CD4-positive, alpha-beta T cell treated with Interleukin-6 for 4 hours (primary cell): Measurements from ENCODE around the gene NELL1.
"Not testable (repeated sequence)": the region's sequence is repeated elsewhere in the genome, so short reads cannot be mapped to it uniquely, and the experiment has no call there.

ENCODE experiments used
- DNase-seq: peaks from one replicate; pipeline ENCODE4 v3.0.0-alpha.2; 2020; ENCODE audit warnings: mixed read lengths

The NELL1 gene

DNA sequence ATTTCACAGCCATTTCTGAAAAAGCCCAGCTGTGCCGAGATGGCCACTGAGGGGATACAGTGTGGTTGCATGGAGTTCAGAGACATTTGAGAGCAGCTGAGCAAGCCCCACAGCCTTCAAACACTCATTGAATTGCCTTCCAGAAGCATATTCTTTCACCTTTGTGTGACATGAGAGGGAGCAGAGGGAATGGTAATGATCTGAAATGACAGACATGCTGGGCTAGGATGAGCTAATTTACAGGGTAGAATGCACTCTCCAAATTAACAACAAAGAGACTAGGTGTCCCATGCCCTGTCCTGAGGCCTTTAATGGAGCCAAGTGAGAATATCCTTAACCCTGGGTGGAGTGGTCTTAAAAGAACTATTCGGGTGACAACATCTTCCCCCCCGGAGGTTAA is 585.4 kb downstream of the NELL1 start:
- no peak for DNase-seq

DNA sequence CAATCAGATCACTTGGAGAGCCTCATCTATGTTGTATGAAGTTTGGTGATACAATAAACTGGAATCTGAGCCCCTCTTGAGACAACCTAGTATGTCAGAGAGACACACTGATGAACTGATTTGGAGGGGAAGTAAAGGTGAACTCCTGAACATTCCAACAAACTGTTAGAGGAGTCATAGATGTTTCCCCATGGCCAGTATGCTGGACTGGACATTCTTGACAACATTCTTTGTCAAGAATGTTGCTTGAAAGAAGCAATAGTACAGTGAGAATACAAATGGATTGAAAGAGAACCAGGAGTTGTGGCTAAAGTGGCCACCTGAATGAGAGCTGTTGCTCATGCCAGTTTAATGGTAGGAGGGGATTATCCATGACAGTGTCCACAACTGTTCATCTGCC is 588.1 kb downstream of the NELL1 start:
- DNase-seq, result no peak

DNA sequence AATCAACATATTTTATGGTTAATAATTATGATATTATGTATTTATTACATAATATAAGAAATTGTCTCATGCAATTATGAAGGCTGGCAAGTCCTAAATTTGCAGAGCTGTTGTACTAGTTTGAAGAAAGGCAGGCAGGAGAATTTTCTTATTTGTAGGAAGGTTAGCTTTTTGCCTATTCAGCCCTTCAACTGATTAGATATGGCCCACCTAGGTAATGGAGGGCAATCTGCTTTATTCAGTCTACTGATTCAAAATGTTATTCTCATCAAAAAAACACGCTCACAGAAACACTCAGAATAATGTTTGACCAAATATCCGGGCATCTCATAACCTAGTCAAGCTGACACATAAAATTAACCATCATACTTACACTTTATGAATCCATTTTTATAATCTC is 589.0 kb downstream of the NELL1 start:
- no peak for DNase-seq

DNA sequence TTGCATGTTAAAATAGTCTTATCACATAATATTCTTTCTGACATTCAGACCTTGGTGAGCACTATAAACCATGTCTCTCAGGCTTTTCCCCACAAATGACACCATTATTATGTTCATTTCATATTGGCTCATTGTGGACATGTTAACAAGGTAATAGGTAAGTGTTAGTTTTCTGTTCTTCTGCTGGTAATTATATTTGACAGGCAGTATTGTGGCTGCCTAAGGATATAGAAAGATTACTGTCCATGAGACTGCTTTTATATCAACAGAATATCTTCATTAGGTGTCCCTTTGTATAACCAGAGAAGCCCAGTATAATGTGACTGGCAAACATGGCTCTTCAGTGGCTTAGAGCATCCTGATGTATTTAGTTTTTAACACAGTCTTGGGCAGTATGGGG is 590.7 kb downstream of the NELL1 start:
- no peak for DNase-seq

DNA sequence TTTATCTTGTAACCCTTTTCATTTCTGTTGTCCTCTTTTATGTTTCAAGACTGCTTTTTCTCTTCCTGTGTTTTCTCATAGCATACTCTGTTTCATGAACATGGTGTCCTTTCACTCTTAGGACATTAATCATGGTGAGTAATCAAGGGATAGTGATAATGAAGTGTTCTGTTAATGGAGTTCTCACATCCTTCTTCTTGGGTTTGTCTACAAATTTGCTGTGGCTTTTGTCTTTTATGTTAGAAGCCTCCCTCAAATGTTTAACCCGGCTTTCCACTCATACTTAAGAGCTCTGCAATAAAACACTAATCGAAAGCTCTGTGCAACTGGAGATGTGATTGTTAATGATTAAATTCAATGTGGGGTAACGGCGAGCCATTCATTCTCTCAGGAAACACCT is 593.6 kb downstream of the NELL1 start:
- no peak for DNase-seq

DNA sequence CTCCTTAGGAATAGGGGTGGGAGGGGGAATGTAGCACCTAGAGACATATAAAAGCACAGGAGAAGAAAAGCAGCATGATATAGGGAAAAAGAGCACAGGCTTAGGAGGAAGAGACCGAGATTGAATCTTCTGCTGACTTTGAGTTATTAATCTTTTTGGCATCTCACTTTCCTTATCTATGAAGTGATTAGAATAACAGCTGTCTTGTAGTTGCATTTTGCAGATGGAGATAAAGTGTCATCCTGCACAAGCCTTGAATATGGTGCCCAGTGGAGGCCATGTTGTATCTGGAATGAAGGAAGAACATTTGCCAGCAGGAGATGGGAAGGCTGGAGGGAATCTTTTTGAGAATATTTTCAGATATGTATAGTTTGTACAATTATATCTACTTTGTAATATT is 594.7 kb downstream of the NELL1 start:
- DNase-seq, result no peak

DNA sequence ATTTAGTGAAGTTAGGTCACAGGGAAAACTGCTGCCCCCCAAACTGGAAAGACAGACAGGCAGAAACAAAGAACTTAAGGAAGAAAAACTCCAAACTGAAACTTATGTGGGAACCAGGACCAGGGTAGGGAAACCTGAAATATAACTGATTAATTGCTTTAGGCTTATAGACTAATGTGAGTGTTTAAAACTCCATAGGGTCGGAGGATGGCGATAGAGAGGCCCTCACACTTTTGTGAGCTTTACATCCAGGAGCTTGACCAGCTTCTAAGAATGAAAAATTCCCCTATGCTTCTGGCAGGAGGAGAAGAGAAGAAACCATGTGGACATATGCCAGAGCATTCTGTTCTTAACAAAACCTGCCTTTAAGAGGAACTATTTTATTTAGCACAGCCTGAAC is 598.6 kb downstream of the NELL1 start:
- DNase-seq, result no peak

DNA sequence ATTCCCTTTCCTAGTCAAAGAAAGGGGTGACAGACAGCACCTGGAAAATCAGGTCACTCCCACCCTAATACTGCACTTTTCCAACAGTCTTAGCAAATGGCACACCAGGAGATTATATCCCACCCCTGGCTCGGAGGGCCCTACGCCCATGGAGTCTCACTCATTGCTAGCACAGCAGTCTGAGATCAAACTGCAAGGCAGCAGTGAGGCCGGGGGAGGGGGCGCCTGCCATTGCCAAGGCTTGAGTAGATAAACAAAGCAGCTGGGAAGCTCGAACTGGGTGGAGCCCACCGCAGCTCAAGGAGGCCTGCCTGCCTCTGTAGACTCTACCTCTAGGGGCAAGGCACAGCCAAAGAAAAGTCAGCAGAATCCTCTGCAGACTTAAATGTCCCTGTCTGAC is 602.8 kb downstream of the NELL1 start:
- DNase-seq, result not testable (repeated sequence)

DNA sequence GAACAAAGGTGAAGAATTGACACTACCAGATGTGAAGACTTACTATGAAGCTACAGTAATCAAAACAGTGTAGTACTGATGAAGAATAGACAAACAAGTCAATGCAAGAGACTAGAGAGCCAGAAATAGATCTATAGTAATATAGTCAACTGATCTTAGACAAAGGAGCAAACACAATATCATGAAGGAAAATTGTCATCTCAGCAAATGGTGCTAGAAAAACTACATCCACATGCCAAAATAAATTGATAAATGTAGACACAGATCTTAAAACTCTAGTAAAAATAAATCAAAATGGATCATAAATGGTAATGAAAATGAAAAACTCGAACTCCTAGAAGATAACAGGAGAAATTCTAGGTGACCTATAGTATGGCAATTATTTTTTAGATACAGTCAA is 609.5 kb downstream of the NELL1 start:
- DNase-seq, result no peak

DNA sequence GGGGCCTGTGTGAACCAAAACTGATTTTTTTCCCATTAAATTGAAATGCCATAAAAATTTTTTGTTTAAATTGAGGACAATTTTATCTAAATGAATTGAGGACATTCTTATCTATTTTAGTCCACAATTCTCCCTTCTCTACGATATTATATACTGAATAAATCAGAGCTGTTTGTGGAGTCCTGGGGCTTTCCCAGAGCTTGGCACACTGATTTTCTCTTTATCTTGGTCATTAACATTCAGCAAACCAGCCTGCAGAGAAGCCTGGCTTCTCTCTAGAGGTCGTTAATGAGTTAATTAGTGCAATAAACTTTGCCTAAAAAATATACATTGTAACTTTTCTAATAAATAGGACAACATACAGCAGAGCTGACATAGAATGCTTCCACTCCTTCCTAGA is 615.7 kb downstream of the NELL1 start:
- DNase-seq, result no peak

DNA sequence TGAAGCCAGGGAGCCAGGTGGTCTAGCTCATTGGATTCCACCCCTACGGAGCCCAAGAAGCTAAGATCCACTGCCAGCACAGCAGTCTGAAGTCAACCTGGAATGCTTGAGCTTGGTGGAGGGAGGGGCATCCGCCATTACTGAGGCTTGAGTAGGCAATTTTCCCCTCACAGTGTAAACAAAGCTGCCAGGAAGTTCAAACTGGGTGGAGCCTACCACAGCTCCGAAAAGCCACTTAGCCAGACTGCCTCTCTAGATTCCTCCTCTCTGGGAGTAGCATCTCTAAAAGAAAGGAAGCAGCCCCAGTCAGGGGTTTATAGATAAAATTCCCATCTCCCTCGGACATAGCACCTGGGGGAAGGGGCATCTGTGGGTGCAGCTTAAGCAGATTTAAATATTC is 620.3 kb downstream of the NELL1 start:
- DNase-seq, result no peak

DNA sequence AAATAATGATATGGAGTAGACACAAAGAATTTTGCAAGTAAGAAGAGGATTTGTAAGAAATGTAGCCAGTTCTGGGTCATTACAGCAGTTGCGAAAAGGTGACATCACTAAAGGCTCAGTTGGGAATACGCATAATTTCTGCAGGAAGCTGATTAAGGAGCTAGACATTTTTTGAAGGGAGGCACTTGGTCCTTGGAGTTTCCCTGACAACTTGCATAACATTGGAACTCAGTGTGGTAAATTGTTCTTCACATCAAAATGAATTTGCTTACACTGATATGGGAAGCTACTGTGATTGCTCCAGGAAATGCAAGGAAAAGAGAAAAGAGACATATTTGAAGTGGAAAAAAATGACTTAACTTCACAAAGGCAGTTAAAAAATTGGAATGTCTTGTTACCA is 626.1 kb downstream of the NELL1 start:
- no peak for DNase-seq

DNA sequence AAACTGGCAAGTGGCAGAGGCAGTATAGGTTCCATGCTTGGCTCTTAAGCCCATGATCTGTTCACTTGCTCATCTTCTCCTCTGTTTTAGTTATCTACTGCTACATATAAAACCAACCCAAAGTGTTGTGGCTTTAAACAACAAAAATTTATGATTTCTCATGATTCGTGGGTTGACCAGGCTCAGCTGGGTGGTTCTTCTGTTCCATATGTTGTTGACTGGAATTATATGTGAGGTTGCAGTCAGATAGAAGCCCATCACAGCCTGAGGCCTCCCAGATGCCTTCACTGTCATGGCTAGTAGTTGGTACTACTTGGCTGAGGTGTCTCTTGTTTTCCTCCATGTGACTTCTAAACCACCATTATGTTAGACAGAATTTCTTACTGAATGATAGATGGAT is 632.6 kb downstream of the NELL1 start:
- DNase-seq, result no peak

DNA sequence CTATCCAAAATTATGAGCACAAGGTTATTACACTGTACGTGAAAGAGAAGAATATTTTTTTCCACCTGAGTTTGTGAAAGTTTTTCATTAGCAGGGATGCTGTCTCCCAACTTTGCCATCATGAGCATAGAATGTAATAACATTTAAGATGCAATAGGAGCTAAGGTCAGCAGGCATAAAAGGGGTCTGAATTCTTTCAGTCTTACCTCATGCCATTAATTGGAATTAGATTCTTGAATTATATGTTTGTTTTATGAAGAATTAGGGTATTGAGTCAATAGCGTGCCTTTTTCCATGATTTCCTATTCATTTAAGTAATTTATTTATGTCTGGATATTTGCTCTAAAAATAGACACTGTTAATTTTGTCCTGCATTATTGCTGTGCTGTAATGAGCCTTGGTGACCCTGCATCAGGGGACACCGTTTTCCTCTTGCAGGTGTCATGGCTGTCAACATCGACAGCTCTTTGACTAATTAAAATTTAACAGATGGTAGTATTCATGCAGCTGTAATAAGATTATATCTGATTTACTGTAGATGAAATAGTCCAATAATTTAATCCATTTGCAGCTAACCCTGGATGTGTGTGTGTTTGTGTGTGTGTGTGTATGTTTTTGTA is 637.5 kb downstream of the NELL1 start:
- no peak for DNase-seq

DNA sequence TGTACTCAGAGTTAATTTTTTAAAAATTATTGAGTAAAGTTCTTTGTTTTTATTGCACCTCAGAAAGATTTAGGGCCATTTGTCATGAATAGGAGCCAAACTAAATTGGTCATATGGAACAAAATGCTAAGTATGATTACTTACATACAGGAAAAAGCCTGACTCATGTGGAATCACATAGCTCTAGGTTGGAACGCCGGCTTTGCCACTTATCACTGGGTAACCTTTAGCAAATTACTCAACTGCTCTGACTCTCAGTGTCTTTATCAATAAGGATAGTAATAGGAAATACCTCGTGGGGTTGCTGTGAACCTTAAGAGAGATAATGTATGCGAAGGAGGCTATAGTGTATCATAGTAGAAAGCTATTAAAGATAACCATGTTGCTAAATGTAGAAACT is 638.5 kb downstream of the NELL1 start:
- DNase-seq, result no peak

DNA sequence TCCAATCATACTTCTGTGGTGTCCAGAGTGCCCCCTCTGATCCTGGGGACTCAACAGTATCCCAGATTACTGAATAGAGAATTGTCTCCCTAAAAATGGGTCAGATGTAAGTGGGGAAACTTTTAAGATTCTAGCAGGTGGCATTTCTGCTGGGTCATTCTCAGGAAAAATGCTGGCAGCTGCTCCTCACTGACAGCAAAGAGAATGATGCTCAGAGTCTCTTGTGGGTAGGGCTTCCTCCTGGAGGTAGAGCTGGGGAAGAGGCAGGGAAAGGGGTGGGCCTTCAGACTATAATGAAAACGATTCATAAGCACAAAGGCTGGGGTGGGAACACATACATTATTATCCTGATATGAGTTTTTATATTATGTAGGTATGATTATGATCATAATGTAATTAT is 647.2 kb downstream of the NELL1 start:
- no peak for DNase-seq

DNA sequence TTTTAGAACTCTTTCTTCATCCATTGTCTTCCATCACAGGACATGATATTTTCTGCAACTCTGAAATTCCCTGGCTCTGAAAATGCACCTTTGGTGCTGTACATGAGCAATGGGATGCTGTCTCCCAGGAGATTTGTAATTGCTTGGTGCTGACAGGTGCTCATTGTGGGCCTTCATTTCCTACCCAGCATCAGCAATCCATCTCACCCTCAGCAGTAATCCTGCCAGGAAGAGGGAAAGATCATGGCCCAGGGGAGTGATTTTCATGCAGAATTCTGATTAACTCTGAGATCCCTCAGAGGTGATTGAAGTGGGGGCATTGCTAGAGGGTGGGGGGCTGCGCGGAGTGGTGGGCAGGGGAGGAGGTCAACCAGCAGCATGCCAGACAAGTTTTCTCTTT is 651.7 kb downstream of the NELL1 start:
- DNase-seq, result no peak

DNA sequence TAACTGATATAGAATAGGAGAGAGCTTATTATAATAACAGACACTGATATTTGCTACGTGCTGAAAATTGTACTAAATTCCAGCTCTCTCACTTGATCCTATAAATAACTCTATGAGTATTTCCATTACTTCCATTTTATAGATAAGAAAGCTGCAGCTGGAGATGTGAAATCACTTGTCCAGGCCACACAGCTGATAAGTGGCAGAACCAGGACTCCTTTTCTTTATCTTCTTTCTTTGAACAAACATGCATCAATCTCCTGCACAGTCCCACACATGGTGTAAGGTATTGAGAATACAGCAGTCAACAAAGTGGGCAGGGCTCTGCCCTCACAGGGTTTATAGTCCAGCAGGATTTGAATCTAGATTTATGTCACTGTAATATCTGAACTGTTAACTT is 652.1 kb downstream of the NELL1 start:
- DNase-seq, result no peak

DNA sequence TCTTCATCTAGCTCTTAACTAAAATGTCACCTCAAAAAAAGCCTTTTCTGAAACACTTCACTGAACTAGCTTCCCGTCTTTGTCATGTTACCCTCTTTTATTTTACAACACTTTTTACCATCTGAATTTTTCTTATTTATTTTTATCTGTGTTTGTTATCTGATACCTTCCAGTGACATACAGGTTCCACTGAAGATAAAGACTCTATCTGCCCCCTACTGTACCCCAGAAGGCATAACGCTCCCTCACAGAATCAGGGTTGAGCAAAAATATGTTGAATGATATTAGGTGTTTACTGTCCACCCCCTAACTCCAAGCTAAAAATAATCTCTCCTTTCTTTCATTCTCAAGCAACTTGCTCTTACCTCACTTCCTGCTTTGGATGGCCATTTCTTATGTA is 654.2 kb downstream of the NELL1 start:
- no peak for DNase-seq

DNA sequence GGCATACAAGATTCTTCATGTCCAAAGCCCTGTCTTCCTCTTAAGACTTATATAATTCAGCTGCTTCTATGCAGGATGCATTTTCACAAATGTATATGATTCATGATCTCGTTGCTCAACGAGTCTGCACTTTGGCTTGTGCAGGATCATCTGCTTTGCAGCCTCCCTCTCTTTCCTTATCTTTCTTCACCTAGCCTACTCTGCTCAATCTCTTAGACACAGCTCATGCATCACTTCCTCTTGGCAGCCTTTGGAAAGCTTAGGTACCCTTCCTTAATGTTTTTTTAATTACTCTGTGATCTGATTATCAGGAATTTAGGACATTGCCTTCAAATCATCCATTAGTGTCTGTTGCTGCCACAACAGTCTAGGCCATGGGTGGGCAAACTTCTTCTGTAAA is 673.8 kb downstream of the NELL1 start:
- no peak for DNase-seq

DNA sequence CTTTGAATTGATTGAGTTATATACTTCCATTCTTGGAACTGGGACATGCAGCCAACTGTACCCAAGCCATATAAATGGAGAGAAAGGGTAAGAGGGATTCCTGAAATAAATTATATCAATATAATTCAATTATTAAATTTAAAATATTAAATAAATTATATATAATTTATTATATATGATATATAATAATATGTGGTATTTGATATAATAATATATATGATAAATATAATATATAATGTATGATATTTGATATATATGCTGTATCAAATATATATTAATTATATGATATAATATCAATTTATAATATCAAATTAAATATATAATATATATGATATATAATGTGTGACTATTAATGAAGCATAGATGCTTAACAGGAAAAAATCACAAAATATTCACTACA is 677.0 kb downstream of the NELL1 start:
- DNase-seq, result no peak

DNA sequence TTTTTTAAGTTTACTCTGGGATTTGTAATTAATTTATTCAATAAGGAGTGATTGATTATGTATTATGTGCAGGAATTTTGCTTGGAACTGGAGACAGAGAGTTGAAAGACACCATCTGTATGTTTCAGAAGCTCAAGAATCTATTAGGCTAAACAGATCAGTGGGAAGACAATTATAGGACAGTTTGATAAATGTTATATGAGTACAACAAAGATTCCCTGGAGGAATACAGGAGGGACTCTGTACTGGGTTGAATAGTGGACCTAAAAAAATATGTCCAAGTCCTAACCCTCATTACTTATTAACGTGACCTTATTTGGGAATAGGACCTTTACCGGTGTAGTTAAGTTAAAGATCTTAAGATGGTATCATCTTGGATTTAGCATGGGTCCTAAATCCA is 681.2 kb downstream of the NELL1 start:
- no peak for DNase-seq

DNA sequence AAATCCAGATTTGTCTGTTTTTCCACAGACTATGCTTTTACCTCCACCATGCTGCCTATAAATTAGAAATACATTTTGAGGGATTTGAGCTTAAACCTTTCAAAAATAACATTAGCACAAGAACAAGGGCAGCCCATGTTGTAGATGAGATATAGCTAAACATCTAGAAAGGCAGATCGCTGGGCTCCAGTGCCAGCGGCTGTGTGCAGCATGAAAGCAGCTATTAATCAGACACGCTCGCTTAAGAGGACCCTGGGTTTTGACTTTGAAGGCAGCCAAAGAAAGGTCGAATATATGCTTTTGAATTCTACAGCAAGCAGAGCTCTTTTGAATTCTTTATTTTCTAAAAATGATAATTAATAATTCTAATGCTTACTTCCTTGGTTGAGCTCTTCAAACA is 684.0 kb downstream of the NELL1 start:
- DNase-seq, result no peak

DNA sequence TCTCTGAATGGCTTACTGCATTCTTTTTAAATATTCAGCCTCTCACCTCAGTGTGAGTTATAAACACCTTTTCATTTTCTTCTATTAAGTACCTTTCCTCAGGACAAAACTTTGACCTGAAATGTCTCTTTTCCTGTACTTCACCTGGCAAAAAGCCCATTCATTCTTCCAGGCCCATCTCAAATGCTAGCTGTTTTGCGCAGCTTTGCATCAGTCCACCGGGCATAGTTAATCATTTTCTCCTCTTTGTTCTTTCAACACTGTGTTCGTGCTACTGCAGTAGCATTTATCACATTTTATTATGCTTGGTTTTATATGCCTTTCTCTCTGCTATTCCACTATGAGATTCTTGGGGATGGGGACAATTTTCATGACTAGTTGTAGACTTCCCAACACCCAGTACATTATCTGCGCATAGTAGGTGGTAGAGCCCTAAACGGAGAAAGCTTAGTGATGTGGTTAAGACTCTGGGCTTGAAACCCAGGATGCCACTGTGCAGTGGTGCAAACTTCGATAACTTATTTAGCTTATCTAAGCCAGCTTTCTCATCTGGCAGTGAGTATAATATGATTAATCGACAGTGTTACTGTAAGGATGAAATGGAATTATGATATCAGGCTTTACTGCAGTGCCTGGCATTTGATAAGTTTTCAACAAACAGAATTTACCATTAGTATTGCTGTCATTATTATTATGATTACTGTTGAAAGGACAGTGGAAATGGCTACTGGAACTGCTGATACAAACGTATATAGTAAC is 695.7 kb downstream of the NELL1 start:
- no peak for DNase-seq

DNA sequence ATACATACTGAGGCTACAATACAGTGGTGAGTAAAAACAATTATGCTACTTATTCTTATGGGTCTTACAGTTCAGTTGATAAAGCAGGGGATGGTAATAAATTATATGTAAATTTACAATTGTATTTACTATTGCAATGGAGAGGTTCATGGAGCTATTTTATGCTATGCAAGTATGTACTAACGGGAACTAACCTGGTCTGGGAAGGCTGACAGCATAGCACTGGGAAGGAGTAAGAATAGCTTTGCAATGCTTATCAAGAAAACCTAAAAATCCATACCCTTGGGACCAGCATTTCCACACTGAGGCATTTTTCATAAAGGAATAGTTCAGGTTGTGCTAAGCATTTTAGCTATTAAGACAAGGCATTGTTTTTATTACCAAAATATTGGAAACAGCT is 700.6 kb downstream of the NELL1 start:
- DNase-seq, result no peak
